Gastrocnemius medialis (tissue), 4 donors: ENCODE data around the gene CCNL1.
A peak's percentile ranks its signal among the peaks of the same experiment; 100 is the strongest.

ENCODE experiments used
- POLR2A ChIP-seq, 2 donors: fragments of 450-650 bp; IDR thresholded peaks; one replicate each; pipeline ENCODE4 v1.6.1; 2017; ENCODE audit warnings: antibody characterized with exemption in 2 of 2, mild to moderate bottlenecking in 2 of 2, moderate library complexity in 2 of 2
- TF ChIP-seq, protein P1 (sequence below), 5 experiments: fragments of 450-650 bp in 3 of 5; fragments of 200-600 bp in 2 of 5; sonication (generic) in 2 of 5; IDR thresholded peaks in 4 of 5; conservative IDR thresholded peaks in 1 of 5; 1 replicate in 4 of 5; 2 replicates in 1 of 5; pipeline ENCODE4 v1.5.1; 2016 to 2019; ENCODE audit warnings: antibody characterized with exemption in 5 of 5, mild to moderate bottlenecking in 3 of 5, moderate library complexity in 3 of 5

DNA sequence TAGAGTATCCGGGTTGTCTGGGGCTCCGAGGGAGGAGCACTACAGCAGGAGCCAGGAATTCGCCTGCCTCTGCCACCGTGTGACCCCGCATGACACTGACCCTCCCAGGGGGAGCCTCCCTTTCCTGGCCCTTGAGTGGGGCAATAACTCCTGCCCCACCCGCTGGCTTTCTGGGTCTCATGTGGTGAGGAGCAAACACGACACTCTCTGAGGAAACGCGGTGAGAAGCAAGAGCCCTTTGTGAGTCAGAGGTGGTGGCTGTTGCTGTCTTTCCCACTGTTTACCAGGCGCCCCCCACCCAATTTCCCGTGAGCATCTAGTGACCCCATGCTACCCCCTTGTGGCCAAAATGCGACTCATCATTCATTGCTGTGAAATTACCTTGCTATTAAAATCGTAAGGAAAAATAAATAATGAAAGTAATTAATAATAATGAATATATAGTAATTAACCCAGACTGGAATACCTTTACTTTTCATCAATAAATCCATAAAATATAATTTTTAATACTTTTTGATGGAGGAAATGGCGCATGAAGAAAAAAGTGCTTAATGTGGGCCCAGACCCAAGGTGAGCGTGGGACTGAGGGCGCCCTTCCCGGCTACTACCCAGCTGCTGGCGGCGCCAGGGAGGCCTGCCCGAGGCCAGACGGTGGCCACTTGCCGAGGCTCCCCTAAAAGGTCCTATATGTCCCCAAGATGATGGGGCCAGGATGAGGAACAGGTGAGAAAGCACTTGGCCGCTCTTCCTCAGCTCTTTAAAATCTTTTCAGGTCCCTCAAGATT, 29.3 kb downstream of the CCNL1 start:
- TF ChIP-seq, protein P1, sequence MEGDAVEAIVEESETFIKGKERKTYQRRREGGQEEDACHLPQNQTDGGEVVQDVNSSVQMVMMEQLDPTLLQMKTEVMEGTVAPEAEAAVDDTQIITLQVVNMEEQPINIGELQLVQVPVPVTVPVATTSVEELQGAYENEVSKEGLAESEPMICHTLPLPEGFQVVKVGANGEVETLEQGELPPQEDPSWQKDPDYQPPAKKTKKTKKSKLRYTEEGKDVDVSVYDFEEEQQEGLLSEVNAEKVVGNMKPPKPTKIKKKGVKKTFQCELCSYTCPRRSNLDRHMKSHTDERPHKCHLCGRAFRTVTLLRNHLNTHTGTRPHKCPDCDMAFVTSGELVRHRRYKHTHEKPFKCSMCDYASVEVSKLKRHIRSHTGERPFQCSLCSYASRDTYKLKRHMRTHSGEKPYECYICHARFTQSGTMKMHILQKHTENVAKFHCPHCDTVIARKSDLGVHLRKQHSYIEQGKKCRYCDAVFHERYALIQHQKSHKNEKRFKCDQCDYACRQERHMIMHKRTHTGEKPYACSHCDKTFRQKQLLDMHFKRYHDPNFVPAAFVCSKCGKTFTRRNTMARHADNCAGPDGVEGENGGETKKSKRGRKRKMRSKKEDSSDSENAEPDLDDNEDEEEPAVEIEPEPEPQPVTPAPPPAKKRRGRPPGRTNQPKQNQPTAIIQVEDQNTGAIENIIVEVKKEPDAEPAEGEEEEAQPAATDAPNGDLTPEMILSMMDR (IDR thresholded peaks at IDR 0.05 in 4 of 5, conservative IDR thresholded peaks at IDR 0.05 in 1 of 5) = peak; percentile 48 to 73 (median 66)
- TF ChIP-seq POLR2A (IDR thresholded peaks at IDR 0.05) = peak in 1 of 2 donors; percentile 14
